Ectodermal cell (in vitro differentiated cells): ENCODE results near the gene TMEM175.

Experiments used
- H3K27ac ChIP-seq: 2 replicates; pipeline ENCODE4 v1.7.0; 2013; ENCODE audit warnings: mild to moderate bottlenecking, low read depth, low read length; ENCODE audit not compliant: insufficient read depth, poor library complexity, severe bottlenecking
- H3K27me3 ChIP-seq: 2 replicates; pipeline ENCODE4 v1.7.0; 2013; ENCODE audit warnings: mild to moderate bottlenecking, low read length; ENCODE audit not compliant: insufficient read depth, control insufficient read depth, poor library complexity, severe bottlenecking
- H3K36me3 ChIP-seq: one replicate; pipeline ENCODE4 v1.7.0; 2013; ENCODE audit warnings: low read length; ENCODE audit not compliant: control insufficient read depth, insufficient read depth
- H3K4me1 ChIP-seq: one replicate; pipeline ENCODE4 v1.7.0; 2013; ENCODE audit warnings: low read length; ENCODE audit not compliant: control insufficient read depth, insufficient read depth
- H3K4me3 ChIP-seq: 2 replicates; pipeline ENCODE4 v1.7.0; 2013; ENCODE audit warnings: low read depth, low read length, control low read depth; ENCODE audit not compliant: insufficient read depth
- H3K9me3 ChIP-seq: 2 replicates; pipeline ENCODE4 v1.7.0; 2013; ENCODE audit warnings: mild to moderate bottlenecking, low read length, moderate library complexity; ENCODE audit not compliant: control insufficient read depth
- WGBS, 2 experiments: methylation state at CpG; one replicate each; pipeline ENCODE4 v1.1.7; 2013; ENCODE audit warnings: missing lambda C conversion rate in 2 of 2; 5-methylcytosine and 5-hydroxymethylcytosine counted together

Gene TMEM175

DNA sequence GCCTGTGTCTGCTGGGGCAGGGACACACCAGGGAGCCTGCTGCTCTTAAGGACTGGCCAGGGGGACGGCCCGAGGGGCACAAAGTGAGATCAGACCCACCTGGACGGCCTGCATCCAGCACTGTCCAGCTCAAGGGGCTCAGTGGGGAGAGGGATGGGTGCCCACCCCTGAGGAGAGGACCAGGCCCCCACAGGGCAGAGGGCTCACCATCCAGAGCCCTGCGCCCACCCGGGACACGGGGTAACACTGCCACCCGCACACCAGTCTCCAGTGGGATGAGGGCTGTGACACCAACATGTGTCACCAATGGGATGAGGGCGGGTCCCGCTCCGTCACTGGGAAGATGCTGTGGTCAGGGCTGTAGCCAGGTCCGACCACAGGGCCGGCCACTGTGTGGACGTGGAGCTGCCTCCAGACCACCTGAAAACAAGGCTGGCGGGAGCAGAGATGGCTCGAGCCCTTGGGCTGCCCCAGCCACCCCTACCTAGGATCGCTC lies 27.9 kb downstream of the TMEM175 start:
- Histone ChIP-seq H3K36me3 (no peaks in the 10 kb centered on the region), H3K4me1 (no peaks in the 10 kb centered on the region), H3K27me3 (no peaks in the 10 kb centered on the region), H3K4me3 (no peak overlapping the region), H3K9me3 (no peaks in the 10 kb centered on the region), H3K27ac (no peak overlapping the region)
- 89 to 90% methylated on average over 16 of the region's 16 CpGs for WGBS, 2 experiments

DNA sequence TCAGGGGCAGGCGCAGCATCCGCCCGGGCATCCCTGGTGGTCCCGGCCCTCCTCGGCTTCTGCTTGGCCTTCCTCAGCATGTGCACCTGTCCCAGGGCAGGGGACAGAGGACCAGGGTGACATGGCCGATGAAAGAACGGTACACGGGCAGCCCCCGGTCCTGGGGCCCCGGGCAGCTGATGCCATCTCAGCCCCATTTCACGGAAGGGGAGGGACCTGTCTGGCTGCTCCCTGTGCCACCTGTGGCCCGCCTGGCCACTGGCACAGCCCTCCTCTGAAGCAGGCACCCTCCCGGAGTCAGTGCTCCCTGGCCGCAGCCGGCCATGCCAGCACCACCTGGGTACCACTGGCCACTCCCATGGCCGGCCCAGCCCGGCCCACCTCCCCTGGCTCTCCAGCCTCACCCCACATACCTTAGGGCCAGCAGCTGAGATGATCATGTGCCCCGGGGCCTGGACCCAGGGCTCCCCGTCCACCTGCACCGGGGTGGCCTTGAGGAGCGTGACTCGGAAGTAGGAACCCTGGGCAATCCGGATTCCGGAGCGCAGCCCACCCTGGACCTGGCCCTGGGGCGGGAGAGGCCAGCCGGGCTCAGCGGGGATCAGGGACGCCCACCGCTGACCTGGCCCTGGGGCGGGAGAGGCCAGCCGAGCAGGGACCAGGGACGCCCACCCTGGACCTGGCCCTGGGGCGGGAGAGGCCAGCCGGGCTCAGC lies 28.5 kb downstream of the TMEM175 start:
- 95 to 96% methylated on average over 35 of the region's 35 CpGs for WGBS, 2 experiments
- H3K27me3 ChIP-seq, result no peaks in the 10 kb centered on the region
- no peak overlapping the region for H3K4me3 ChIP-seq
- H3K27ac ChIP-seq, result no peak overlapping the region
- H3K4me1 ChIP-seq, result no peaks in the 10 kb centered on the region
- H3K36me3 ChIP-seq, result no peaks in the 10 kb centered on the region
- no peaks in the 10 kb centered on the region for H3K9me3 ChIP-seq

DNA sequence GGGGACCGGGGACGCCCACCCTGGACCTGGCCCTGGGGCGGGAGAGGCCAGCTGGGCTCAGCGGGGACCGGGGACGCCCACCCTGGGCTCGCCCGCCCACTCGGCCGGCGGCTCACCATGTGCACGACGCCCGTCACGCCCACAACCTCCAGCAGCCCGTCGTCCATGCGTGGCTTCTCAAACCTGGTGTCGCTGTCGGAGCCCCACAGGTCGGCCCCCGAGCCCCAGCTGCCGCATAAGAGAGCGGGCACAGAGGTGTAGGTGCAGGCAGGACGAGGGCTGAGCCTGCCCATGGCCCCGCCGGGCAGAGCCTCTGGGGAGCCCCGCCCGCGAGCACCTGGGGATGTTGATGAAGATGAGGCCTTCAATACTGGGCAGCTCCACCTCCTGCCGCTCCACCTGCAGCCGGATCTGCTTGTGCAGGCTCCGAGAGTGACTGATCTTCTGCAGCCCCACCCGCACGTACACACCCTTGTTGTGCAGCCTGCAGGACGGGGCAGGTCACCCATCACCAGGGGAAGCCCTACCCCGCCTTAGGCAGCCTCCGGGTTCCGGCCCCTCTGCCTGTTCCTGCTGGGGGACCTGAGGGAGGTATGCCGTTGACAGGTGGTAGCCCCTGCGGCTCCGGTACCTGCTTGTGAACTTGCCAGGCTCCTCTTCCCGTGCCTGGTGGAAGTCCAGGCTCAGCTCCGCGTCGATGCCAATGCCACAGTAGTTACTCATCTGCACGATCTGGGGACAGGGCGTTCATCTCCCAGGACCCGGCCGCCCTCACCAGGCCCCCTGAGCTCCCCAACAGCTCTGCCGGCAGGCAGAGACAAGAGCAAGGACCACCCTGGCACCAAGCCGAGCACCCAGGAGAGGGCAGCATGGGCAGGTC lies 29.3 kb downstream of the TMEM175 start:
- WGBS, 2 experiments, result 94 to 95% methylated on average over 52 of the region's 52 CpGs
- Histone ChIP-seq H3K4me1 (no peaks in the 10 kb centered on the region), H3K36me3 (no peaks in the 10 kb centered on the region), H3K27me3 (no peaks in the 10 kb centered on the region), H3K27ac (no peak overlapping the region), H3K4me3 (no peak overlapping the region), H3K9me3 (no peaks in the 10 kb centered on the region)

DNA sequence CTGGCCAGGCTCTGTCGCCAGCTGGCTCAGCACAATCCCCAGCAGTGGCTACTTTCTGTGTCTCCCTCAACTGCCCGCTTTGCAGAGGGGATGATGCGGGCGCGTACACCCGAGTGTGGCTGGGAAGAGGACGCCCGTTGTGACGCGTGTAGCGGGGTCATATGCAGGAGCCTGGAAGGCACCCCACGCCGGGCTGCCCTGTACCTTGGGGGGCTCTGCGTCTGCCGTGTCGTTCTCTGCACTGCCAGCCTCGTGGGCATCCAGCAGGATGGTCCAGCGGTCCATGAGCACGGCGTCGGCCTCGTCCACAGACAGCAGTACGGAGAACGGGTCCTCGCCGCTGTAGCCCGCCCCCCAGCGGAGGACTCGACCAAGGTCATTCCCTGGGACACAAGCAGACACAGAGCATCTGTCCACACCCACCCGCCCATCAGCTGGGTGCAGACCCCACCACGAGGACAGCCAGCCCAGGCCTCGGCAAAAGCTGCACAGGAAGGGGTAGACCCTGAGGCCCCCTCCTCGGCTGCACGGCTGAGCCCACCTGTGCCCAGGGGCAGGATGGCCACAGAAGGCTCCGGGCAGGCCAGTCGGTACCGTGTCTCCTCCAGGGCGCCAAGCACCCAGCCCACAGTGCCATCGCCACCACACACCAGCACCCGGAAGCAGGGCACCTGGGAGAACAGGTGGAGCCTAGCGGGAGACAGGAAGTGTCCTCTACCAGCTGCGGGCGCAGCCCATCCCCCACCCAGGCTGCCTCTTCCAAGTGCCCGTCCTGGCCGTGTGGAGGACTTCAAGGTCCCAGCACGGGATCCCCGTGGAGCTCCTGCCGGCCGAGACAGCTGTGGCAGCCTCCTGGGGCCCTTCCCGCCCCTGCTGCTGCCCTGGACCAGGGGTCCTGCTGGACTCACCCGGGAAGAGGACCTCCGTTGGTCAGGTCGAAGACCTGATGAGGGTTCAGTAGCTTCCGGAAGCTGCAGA lies 30.3 kb downstream of the TMEM175 start:
- Histone ChIP-seq H3K9me3 (no peaks in the 10 kb centered on the region), H3K4me3 (no peak overlapping the region), H3K36me3 (no peaks in the 10 kb centered on the region), H3K27ac (no peak overlapping the region), H3K4me1 (no peaks in the 10 kb centered on the region), H3K27me3 (peaks cover 8% of the 10 kb centered on the region)
- WGBS, 2 experiments, result 94 to 95% methylated on average over 54 of the region's 54 CpGs

DNA sequence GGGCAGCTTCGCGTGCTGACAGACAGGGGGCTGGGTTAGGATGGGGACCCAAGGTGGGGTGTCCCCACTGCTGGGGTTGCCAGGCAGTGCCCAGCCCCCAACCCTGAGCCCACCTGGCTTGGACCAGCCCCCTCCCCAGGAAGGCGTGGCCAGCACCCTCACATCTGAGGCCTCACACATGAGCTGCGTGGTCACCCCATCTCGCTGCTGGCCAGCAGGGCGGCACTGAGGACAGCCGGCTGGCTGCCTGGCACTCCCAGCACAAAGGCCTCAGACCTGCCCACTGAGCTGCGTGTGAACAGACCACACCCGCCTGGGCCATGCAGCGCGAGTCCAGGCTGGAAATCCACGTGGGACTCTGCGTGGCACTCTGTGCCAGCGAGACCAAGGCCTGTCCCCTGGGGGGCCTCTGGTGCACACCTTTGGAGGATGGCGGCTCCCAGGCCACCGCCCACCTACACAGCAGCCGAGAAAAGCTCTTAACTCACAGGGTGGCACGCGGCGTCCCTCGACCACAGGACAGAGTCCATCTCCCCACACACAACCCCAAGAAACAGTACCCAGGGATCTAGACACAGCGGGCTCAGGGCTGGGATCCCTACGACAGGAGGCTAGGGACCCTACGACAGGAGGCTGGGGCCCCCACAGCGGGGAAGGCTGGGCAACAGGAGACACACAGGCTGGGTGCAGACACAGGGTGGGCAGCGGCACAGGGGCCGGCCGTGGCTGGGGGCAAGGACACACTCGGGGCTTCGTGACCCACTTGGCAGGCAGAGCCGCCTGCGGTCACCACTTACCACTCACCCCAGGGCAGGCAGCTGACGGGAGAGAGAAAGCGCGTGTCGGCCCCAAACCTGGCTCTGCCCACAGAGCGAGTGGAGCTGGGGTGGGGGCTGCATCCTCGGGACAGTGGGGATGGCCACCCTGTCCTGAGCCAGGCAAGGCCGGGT lies 31.3 kb downstream of the TMEM175 start:
- 94 to 96% methylated on average over 39 of the region's 39 CpGs for WGBS, 2 experiments
- Histone ChIP-seq H3K4me3 (no peak overlapping the region), H3K36me3 (no peaks in the 10 kb centered on the region), H3K27ac (no peak overlapping the region), H3K9me3 (no peaks in the 10 kb centered on the region), H3K4me1 (no peaks in the 10 kb centered on the region), H3K27me3 (peaks cover 19% of the 10 kb centered on the region)

DNA sequence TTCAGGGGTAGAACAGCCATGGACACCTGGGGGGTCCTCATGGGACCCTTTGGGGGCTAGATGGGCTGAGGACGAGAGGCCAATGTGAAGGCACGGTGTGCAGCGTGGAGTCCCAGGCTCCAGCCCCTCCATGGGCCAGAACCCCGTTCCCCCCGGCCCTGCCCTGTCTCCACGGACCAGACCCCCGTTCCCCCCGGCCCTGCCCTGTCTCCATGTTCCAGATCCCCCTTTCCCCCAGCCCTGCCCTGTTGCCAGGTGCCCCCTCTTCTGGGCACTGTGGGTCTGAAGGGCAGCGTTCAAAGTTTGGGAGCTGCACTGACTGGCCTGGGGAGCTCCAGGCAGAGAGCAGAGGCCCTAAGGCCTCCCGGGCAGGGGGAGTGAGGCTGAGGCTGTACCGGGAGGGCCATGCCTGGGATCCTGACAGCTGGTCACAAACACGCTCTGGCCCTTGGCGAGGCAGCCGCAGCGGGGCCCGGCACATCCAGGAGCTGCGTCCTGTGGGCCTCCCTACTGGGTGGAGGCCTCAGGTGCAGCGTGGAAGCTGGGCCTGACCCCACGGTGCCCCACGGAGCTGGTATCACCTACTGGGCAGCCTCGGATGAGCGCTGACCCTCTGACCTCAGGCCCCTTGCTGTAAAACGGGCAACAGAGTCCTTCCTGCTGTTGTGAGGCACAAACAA lies 32.2 kb downstream of the TMEM175 start:
- Histone ChIP-seq H3K4me3 (no peak overlapping the region), H3K4me1 (no peaks in the 10 kb centered on the region), H3K9me3 (no peaks in the 10 kb centered on the region), H3K27me3 (peaks cover 23% of the 10 kb centered on the region), H3K36me3 (no peaks in the 10 kb centered on the region), H3K27ac (no peak overlapping the region)
- 93 to 94% methylated on average over 23 of the region's 23 CpGs for WGBS, 2 experiments

DNA sequence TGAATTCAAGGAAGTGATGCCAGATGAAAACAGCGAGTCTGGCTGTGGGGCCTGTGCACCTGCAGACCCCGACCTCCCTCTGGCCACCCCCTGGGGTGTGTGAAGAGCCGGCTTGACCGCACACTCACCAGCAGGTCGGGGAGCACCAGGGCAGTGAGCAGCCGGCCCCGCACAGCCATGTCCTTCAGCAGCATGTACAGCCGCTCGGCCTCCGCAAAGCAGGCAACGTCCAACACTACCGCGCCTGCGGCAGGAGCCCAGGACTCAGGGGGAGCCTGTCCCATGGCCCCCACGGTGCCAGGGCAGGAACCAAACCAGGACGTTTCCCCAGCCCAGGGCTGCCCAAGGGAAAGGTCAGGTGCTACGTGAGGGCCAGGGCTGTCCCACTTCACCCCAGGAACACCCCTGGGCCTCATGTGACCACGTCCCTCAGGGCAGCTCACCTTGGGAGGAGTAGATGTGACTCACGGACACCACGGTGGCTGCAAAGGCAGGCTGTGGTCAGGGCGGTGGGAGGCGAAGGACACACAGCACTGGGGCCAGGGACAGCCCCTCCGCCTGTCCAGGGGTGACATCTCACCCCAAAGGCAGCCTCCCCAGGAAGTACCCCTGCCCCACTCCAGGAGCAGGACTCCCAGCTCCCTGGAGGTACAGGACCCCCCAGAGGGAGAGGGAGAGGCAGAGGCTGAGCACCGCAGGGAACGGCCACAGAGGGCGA lies 32.9 kb downstream of the TMEM175 start:
- Histone ChIP-seq H3K9me3 (no peaks in the 10 kb centered on the region), H3K4me1 (no peaks in the 10 kb centered on the region), H3K27me3 (peaks cover 23% of the 10 kb centered on the region), H3K27ac (no peak overlapping the region), H3K36me3 (no peaks in the 10 kb centered on the region), H3K4me3 (no peak overlapping the region)
- 93% methylated on average over 26 of the region's 26 CpGs for WGBS, 2 experiments

DNA sequence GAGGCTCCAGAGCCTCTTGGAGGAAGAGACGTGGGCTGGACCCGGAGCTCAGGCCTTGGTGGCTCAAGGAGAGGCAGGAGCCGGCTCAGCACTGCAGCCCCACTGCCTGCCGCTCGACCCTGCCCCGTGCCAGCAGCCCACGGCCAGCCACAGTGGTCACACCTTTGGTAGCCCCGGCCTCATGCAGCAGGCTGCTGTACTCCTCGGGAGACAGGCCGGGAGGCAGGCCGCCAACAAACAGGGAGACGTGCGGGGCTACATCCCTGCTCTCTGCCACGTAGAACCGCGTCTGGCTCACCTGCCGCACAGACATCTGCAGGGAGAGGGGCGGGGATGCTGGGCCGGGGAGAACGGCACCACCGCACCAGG lies 33.5 kb downstream of the TMEM175 start:
- 93% methylated on average over 21 of the region's 21 CpGs for WGBS, 2 experiments

More for the DNA sequence above, 33.5 kb downstream of the TMEM175 start:
- no peak overlapping the region for H3K4me3 ChIP-seq
- H3K36me3 ChIP-seq, result no peaks in the 10 kb centered on the region
- H3K4me1 ChIP-seq, result peaks cover 3% of the 10 kb centered on the region
- no peaks in the 10 kb centered on the region for H3K9me3 ChIP-seq
- H3K27ac ChIP-seq, result no peak overlapping the region
- peaks cover 26% of the 10 kb centered on the region for H3K27me3 ChIP-seq
